Measurements from ENCODE around the gene ROBO4.

Gene ROBO4

DNA sequence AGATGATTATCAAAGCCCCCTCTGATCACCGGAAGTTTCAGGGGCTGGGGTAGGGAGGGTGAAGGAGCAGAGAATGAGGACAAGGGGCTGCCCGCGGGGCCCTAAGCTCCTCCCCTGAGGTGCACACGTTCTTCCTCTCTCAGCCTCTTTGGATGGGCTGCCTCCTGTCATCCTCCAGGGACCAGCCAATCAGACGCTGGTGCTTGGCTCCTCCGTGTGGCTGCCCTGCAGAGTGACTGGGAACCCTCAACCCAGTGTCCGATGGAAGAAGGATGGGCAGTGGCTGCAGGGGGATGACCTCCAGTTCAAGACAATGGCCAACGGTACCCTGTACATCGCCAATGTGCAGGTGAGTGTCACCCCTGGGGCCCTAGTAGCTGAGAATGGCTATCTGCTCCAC lies 24.9 kb downstream of the ROBO4 start:
- DNase-seq (ENCODE audit: low spot score), result no peak

- no peak for DNase-seq (ENCODE audit: low spot score)
These were observed 25.4 kb downstream of the ROBO4 start for GRCh38 chr11:124872280-124872679.

- no peak for DNase-seq (ENCODE audit: low spot score)
These were observed 27.2 kb downstream of the ROBO4 start for GRCh38 chr11:124870430-124870829.

DNA sequence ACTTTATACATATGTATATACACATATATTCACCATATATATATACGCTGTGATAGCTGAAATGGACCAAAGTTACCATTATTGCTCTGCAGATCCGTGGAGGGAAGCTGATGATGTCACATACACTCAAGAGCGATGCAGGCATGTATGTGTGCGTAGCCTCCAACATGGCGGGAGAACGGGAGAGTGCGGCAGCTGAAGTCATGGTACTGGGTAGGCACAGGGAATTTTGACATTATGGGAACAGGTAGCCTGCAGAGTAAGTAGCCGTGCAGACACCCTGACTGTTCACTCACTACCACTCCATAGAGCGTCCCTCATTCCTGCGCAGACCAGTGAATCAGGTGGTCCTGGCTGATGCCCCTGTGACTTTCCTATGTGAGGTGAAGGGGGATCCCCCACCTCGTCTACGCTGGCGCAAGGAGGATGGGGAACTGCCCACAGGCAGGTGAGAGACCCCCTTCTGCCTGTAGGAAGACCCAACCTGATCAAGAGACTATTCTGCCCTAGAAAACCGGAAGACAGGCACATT lies 27.7 kb downstream of the ROBO4 start:
- DNase-seq (ENCODE audit: low spot score), result no peak

- DNase-seq (ENCODE audit: low spot score), result no peak
These were observed 28.3 kb downstream of the ROBO4 start for GRCh38 chr11:124869331-124869730.

DNA sequence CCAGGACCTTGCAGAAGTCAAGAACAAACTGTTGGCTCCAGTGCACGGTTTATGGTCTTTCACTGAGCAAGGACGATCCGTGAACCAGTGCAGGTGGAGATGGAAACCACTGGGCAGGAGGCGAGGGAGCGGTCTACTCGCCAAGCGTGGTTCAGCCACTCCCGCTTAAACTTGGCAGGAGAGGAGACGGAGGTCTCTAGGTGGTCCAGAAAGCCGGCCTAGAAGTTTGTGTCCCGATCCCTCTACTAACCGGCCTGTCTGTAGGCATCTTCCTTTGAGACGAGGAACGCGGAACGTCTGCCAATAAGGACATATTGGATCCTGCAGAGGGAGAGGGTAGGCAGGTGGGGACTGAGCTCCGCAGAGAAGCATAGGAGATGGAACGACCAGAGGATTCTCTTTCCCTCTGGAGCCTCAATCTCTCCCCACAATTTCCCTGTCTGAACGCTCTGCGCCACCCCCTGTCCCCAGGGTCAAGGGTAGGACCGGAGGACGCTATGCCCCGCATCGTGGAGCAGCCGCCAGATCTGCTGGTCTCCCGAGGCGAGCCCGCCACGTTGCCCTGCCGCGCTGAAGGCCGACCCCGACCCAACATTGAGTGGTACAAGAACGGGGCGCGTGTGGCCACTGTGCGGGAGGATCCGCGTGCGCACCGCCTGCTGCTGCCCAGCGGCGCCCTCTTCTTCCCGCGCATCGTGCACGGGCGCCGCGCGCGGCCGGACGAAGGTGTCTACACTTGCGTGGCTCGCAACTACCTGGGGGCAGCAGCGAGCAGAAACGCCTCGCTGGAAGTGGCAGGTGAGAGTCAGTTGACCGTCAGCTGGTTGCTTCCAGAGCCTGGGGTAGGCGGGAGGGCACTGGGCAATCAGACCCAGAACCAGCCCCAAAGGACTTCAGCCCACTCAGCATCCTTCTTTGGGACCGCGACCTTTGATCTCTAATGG lies 29.1 kb downstream of the ROBO4 start:
- no peak for DNase-seq (ENCODE audit: low spot score)

GRCh38 chr11:124867700-124868099 lies 30.0 kb downstream of the ROBO4 start:
- DNase-seq (ENCODE audit: low spot score), result no peak

- peak; percentile 10 for DNase-seq (ENCODE audit: low spot score)
These were observed 31.5 kb downstream of the ROBO4 start for GRCh38 chr11:124865902-124866851.

DNA sequence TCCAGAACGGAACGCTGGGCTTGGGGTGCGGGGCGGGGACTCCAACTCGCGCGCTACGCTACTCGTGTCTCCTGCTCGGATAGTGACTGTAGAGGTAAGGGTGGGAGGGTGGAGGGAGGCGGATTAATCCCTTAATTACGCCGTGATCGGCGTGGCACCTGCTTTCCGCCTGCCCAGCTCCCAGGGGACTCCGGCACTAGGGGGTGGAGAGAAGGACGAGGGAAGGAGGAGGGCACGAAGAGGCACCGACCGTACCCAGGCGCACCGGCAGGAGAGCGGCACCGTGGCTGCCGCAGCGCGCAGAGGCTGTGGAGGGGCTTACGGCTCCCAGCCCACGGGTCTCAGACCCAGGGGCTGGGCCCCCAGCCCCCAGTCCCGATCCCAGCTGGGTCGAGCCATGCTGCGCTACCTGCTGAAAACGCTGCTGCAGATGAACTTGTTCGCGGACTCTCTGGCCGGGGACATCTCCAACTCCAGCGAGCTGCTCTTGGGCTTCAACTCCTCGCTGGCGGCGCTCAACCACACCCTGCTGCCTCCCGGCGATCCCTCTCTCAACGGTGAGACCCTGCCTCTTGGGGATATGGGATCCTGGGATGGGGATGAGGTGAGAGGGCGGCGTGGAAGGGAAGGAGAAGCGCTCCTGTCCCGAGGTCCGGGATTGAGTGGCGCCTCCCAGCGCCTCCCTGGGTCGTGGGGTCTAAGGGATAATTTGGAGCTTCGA lies 32.3 kb downstream of the ROBO4 start, which contains the start of gene ROBO3:
ROBO3 (plus strand) TSS at position 252 of the 721 bp plus-strand sequence; CDS start at position 398, 146 bp downstream.
- no peak for DNase-seq (ENCODE audit: low spot score)

GRCh38 chr11:124864892-124865180 lies 32.8 kb downstream of the ROBO4 start:
- DNase-seq (ENCODE audit: low spot score), result no peak

DNA sequence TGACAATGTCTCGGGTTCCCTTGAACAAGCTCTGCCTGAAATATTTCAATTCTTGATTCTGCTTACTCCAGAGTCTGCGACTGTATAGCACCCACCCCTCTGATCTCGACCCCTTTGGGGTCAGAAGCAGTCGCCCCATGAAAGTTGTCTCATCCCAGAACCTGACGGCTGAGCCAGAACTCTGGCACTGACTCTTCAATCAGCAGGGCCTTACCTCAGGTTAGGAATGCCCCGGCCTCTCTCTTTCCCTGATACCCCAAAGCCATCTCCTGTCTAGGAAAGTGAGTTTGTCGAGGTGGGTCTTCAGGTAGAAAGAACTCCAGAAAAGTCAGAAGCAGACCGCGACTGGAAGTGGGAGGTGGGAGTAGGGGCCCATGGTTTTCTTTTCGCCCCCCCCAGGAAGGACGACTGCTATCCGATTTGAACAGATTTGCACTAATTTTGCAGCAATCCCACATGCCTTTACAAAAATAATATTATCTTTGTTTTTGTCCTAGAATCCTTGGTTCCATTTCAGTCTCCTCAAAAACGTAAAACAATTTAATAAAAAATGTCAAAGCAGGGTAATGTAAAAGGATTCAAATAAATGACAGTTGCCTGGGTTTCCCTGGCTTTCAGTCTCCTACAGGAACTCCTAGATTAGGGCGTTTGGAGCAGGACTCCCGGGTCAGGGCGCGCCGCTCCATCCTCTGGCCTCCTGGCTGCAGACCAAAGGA lies 33.3 kb downstream of the ROBO4 start:
- no peak for DNase-seq (ENCODE audit: low spot score)

- no peak for DNase-seq (ENCODE audit: low spot score)
These were observed 33.9 kb downstream of the ROBO4 start for GRCh38 chr11:124863826-124864165.

GRCh38 chr11:124863137-124863825 lies 34.4 kb downstream of the ROBO4 start:
- no peak for DNase-seq (ENCODE audit: low spot score)

- DNase-seq (ENCODE audit: low spot score), result no peak
These were observed 36.0 kb downstream of the ROBO4 start for GRCh38 chr11:124861670-124862069.

DNA sequence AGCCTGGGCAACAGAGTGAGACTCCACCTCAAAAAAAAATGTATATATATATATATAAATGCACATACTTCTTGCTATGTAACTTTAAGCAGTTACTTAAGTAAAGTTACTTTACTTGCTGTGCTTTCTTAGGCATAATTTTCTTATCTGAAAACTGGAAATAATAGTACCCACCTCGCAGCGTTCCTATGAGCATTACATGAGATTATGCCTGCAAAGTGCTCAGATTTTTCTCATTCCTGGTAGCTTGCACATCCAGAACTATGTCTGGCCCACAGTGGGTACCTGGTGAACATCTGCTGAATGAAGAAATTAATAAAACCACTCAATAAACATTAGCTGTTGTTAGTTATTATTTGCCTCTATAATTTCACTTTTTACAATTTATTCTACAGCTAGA lies 38.5 kb downstream of the ROBO4 start:
- DNase-seq (ENCODE audit: low spot score), result no peak

DNA sequence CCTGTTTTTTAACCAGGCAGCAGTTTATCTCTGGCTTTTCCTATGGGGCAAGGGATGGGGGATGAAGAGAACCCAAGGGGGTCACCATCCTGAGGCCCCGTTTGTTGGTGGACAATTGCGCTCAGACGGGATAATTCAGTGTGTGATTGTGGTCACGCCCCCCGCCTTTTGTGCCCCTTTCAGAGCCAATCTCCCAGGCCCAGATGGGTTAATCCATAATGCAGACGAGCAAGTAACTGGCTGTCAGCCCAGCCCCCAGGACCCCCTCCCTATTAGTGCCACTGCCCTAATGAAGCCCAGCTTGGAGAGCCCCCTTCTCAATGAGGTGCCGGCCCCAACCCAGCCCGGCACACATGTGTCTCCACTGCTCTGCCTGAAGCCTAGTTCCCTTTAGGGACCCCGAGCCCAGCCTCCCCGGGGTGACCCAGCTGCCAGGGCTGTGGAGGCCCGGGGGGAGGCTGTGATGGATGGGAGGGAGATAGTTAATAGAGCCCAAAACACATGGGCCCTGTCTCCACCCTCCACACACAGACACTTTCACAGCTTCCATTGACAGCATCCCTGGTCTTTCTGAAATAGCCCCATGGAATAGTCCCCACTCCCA lies 51.5 kb downstream of the ROBO4 start:
- DNase-seq (ENCODE audit: low spot score), result no peak

GRCh38 chr11:124844664-124845079 lies 53.0 kb downstream of the ROBO4 start:
- no peak for DNase-seq (ENCODE audit: low spot score)

DNA sequence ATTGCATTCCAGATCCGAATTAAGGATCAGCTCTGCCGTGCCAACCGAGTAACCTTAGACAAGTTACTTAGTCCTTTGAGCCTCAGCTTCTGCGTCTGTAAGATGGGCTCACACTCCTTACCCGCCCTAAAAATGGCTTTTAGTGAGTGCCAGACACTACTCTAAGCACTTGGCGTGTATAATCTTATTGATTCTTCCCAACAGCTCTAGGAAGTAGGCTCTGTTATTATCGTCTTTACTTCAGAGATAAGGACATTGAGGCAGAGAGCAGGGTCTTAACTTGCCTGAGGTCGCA lies 54.1 kb downstream of the ROBO4 start:
- no peak for DNase-seq (ENCODE audit: low spot score)

- DNase-seq (ENCODE audit: low spot score), result no peak
These were observed 55.4 kb downstream of the ROBO4 start for GRCh38 chr11:124842305-124842704.

- no peak for DNase-seq (ENCODE audit: low spot score)
These were observed 55.8 kb downstream of the ROBO4 start for GRCh38 chr11:124841840-124842239.

DNA sequence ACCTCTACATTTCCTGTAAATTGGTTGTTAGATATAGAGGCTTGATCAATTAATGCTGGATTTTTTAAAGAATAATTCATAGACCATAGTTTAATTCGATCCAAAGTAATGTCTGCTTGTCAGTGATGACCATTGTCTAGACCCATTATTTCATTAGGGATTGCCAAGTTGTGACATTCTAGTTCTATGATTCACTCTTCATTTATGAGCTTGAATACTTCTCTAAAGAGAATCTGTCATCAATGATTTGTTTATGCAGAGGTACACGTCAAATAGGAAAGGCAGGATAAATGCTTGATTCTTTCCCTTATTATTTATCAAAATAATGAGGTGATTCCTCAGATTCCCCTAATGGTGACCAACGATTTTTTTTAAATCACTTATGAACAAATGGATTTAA lies 56.5 kb downstream of the ROBO4 start:
- DNase-seq (ENCODE audit: low spot score), result no peak

Data from hematopoietic multipotent progenitor cell treated with erythropoietin and hydrocortisone succinate and interleukin-3 and kit ligand, for 15 days (in vitro differentiated cells).